ENCODE data around the gene TTLL10.

The TTLL10 gene

DNA sequence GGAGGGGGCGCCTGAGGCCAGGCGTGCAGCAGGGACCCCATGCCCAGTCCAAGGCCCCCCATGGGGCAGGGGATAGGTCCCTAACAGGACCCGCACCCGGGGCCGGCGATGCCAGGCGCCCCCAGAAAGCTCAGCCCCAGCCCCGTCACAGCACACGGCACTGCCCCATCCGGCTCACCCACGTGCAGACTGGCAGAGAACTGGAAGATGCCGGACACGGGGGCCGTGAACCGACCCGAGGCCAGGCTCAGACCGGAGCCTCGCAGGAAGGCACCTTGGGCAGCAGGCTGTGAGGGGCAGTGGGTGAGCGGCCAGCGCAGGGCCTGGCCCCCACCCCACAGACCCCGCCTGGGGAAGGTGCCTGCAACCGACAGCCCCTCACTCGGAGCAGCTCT is 69.6 kb downstream of the TTLL10 start:
- no peak for DNase-seq (ENCODE audit: extremely low spot score)
- ChIA-PET CTCF (no interaction called here), POLR2A (no interaction called here)
- TF ChIP-seq ZNF384 (IDR thresholded peaks at IDR 0.05) (no peak), BHLHE40 (IDR thresholded peaks at IDR 0.05; ENCODE audit: borderline replicate concordance) (no peak)

DNA sequence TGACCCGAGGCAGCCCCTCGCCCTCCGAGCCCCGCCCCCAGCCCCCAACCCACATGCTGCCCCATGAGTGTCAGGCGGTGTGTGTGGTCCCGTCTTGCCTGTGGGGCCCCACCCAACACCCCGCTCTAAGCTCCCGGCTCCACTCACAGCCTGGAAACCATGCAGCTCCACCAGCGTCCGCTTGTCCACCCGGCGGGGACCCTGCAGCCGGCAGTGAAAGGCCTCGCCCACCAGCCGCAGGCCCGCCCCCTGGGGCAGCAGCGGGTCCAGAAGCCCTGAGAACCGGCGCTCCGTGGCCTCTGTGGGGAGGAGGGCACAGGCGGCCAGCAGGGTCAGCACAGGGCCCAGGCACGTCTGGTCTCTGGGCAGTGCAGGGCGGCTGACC is 70.1 kb downstream of the TTLL10 start:
- DNase-seq (ENCODE audit: extremely low spot score), result no peak
- POLR2A ChIA-PET, result no interaction called here
- CTCF ChIA-PET, result no interaction called here
- TF ChIP-seq FOXK2 (IDR thresholded peaks at IDR 0.05) (no peak), SP1 (IDR thresholded peaks at IDR 0.05) (no peak), LEF1 (IDR thresholded peaks at IDR 0.05; ENCODE audit: borderline replicate concordance) (no peak), NFRKB (IDR thresholded peaks at IDR 0.05) (no peak), FOXA1 (IDR thresholded peaks at IDR 0.05) (no peak), L3MBTL2 (conservative IDR thresholded peaks at IDR 0.05) (no peak), CTBP1 (IDR thresholded peaks at IDR 0.05; ENCODE audit: borderline replicate concordance) (no peak), ELF4 (IDR thresholded peaks at IDR 0.05) (no peak), SUZ12 (IDR thresholded peaks at IDR 0.05) (no peak), ZNF384 (IDR thresholded peaks at IDR 0.05) (no peak)

DNA sequence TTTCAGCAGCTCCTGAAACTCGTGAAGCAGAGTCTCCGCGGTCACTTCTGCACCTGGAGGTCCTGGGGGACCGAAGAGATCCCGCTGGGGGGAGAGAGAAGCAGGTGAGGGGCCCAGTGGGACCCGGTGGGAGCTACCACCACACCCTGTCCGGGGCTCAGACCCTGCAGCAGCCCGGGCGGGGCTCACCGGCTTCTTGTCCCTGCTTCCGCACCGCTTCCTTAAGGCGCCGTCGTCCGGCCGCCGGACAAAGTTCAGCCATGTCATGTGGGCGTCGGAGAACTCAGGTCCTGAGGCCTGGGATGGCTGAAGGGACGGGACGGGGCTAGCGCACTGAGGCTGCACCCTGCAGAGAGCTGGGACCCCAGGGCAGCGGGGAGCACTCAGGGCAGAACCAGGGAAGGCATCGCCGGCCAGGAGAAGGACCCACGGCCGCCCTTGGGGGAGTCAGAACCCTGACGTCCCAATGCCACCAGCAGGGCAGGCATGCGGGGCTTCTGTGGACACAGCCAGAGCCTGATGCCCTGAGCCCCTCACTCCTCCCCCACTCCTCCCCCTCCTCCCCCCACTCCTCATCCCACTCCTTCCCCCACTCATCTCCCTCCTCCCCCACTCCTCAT is 70.6 kb downstream of the TTLL10 start:
- ChIA-PET CTCF (no interaction called here), POLR2A (no interaction called here)
- no peak for DNase-seq (ENCODE audit: extremely low spot score)
- no peak for TF ChIP-seq CTBP1 (IDR thresholded peaks at IDR 0.05; ENCODE audit: borderline replicate concordance)
- TF ChIP-seq TARDBP (IDR thresholded peaks at IDR 0.05), result no peak
- TF ChIP-seq SUZ12 (IDR thresholded peaks at IDR 0.05), result no peak
- no peak for TF ChIP-seq HDGF (IDR thresholded peaks at IDR 0.05; ENCODE audit: borderline replicate concordance)
- TF ChIP-seq L3MBTL2 (conservative IDR thresholded peaks at IDR 0.05), result no peak
- TF ChIP-seq ARNT (IDR thresholded peaks at IDR 0.05), result no peak
- TF ChIP-seq, protein P1, sequence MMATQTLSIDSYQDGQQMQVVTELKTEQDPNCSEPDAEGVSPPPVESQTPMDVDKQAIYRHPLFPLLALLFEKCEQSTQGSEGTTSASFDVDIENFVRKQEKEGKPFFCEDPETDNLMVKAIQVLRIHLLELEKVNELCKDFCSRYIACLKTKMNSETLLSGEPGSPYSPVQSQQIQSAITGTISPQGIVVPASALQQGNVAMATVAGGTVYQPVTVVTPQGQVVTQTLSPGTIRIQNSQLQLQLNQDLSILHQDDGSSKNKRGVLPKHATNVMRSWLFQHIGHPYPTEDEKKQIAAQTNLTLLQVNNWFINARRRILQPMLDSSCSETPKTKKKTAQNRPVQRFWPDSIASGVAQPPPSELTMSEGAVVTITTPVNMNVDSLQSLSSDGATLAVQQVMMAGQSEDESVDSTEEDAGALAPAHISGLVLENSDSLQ (IDR thresholded peaks at IDR 0.05), result no peak
- TF ChIP-seq FOXM1 (IDR thresholded peaks at IDR 0.05; ENCODE audit: borderline replicate concordance), result no peak
- TF ChIP-seq FOXA1 (IDR thresholded peaks at IDR 0.05), result no peak
- TF ChIP-seq SP1 (IDR thresholded peaks at IDR 0.05), result no peak
- TF ChIP-seq LEF1 (IDR thresholded peaks at IDR 0.05; ENCODE audit: borderline replicate concordance), result no peak
- no peak for TF ChIP-seq FOXK2 (IDR thresholded peaks at IDR 0.05)

DNA sequence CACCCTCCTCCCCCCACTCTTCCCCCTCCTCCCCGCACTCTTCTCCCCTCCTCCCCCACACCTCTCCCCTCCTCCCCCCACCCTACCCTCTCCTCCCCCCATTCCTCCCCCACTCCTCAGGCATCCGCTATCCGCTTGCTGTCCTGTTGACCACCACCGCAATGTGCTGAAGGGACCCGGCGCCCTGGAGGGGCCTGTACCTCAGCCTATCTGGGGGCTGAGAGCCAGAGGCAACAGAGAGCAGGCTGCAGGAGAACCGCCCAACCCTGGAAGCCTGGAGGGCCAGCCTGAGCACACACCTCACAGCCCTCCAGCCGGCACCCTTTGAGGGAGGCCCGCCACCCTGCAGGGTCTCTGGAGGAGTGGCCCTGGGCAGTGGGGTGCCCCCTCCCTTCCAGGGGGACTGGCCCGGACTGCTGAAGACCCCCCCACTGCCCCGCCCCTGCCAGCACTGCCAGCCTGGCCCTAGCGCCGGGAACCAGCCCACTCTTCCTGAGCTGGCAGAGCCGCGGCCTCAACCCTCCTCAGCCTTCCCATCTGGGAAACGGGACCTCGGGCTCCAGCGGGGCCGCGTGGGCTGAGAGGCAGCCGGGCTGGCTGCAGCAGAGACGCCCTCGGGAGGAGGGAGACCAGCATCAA is 71.6 kb downstream of the TTLL10 start:
- CTCF ChIA-PET, result no interaction called here

DNA sequence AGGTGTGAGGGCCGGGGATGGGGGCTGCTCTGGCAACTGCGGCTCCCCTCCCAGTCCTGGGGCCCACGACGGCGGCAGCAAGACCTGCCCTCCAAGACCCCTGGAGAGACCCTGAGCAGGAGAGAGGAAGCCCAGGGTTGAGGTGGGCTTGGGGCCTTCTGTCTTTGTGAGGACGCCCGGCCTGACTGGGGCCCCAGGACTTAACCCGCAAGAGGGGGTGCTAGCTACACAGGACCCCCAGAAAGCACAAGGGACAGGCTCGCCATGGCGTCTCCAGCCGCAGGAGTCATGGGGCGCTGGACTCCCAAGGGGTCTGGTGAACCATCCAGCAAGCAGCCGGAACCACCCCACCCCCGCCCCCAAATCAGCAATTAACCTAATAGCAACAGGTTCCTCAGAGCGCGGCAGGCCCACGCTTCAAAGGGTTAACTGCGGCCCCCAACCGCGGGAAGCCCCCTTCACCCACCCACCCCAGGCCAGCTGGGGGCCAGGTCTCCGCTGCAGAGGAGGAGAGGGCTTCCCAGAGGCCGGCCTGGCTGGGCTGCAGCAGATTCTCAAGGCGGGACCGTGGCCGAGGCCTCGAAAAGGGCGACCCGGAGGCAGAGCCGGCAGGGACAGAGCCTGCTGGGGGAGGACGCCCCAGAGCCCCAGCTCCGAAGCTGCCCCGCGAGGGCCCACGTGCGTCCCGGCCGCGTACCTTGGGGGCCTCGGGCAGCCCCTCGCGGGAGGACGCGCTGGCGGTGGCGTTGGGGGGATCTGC is 72.3 kb downstream of the TTLL10 start:
- TF ChIP-seq NFRKB (IDR thresholded peaks at IDR 0.05) (no peak), TARDBP (IDR thresholded peaks at IDR 0.05) (no peak), CTBP1 (IDR thresholded peaks at IDR 0.05; ENCODE audit: borderline replicate concordance) (no peak), SUZ12 (IDR thresholded peaks at IDR 0.05) (no peak), FOXK2 (IDR thresholded peaks at IDR 0.05) (no peak), BHLHE40 (IDR thresholded peaks at IDR 0.05; ENCODE audit: borderline replicate concordance) (no peak), ARNT (IDR thresholded peaks at IDR 0.05) (no peak), ELF4 (IDR thresholded peaks at IDR 0.05) (no peak)
- ChIA-PET POLR2A (no interaction called here), CTCF (no interaction called here)
- DNase-seq (ENCODE audit: extremely low spot score), result no peak

More for the DNA sequence above, 71.6 kb downstream of the TTLL10 start:
- DNase-seq (ENCODE audit: extremely low spot score), result no peak
- TF ChIP-seq SP1 (IDR thresholded peaks at IDR 0.05), result no peak
- no peak for TF ChIP-seq TARDBP (IDR thresholded peaks at IDR 0.05)
- TF ChIP-seq BHLHE40 (IDR thresholded peaks at IDR 0.05; ENCODE audit: borderline replicate concordance), result no peak
- no peak for TF ChIP-seq FOXM1 (IDR thresholded peaks at IDR 0.05; ENCODE audit: borderline replicate concordance)
- TF ChIP-seq, protein P1 (IDR thresholded peaks at IDR 0.05), result no peak
- TF ChIP-seq L3MBTL2 (conservative IDR thresholded peaks at IDR 0.05), result no peak
- POLR2A ChIA-PET, result no interaction called here

DNA sequence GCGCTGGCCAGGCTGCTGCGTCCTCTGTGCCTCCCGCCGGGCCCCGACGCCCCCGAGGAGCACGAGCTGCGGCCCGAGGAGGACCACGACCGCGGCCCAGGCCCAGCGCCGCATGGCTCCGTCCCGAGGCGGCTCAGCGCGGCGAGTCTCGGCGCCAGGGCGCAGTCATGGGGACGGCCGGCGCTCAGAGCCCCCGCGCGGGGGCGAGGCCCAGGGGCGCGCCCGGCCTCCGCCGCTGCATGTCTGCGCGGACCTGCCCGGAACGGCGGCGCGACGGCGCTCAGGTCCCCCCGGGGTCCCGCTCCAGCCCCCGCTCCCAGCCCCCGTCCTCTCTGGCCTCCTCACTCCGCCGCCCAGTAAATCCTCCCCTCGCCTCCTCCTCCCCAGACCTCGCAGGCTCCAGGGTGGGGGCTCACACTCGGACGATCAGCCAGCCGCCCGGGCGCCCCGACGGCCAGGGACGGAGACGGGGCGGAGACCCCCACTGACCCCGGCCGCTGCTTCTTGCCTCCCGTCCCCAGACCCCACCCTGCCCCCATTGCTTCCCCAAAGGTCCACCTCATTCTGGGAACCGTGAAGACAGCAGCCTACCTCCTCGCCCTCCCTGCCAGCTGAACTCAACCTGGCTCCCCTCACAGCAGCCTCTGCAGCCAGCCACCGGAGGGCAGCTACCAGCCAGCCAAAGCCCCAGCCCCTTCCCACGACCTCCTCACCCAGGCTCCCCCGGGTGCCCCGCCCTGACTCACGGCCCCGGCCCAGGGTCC is 73.1 kb downstream of the TTLL10 start, which contains the start of gene C1QTNF12:
Gene C1QTNF12 (minus strand): TSS at position 146 of the 764 bp plus-strand sequence. CDS start 32 bp downstream, at position 114.
- no peak for DNase-seq (ENCODE audit: extremely low spot score)
- ChIA-PET CTCF (no interaction called here), POLR2A (no interaction called here)
- TF ChIP-seq BHLHE40 (IDR thresholded peaks at IDR 0.05; ENCODE audit: borderline replicate concordance), result no peak
- TF ChIP-seq HDGF (IDR thresholded peaks at IDR 0.05; ENCODE audit: borderline replicate concordance), result no peak
- TF ChIP-seq CTBP1 (IDR thresholded peaks at IDR 0.05; ENCODE audit: borderline replicate concordance), result no peak
- no peak for TF ChIP-seq L3MBTL2 (conservative IDR thresholded peaks at IDR 0.05)
- no peak for TF ChIP-seq NFRKB (IDR thresholded peaks at IDR 0.05)
- no peak for TF ChIP-seq ARNT (IDR thresholded peaks at IDR 0.05)
- no peak for TF ChIP-seq ELF4 (IDR thresholded peaks at IDR 0.05)
- no peak for TF ChIP-seq ZNF384 (IDR thresholded peaks at IDR 0.05)
- no peak for TF ChIP-seq FOXM1 (IDR thresholded peaks at IDR 0.05; ENCODE audit: borderline replicate concordance)
- TF ChIP-seq, protein P1 (IDR thresholded peaks at IDR 0.05), result no peak
- TF ChIP-seq SUZ12 (IDR thresholded peaks at IDR 0.05), result no peak

Measured in HEK293T (cell line).